B cell (primary cell): ENCODE measurements around the gene CDC26. TPM values are rescaled to one million over a fixed set of nuclear protein-coding genes. Genes with fewer than 3 reads are reported as not detected.

Experiments
- ATAC-seq: fragments of 200-7000 bp; cut with Tn5 transposase; one replicate; pipeline ENCODE4 v1.10.0; 2021; ENCODE audit warnings: low read depth, mild to moderate bottlenecking, moderate number of reproducible peaks, moderate library complexity
- CTCF ChIA-PET: fragments of 350-600 bp; sonication (Branson Sonifier 250); formaldehyde crosslinking; loops from one replicate; lab custom pipeline; 2021; ENCODE audit warnings: antibody characterized with exemption, inconsistent platforms; lab: Charles Lee
- POLR2A ChIA-PET: fragments of 350-600 bp; sonication (Branson Sonifier 250); formaldehyde crosslinking; loops from one replicate; lab custom pipeline; 2021; ENCODE audit warnings: antibody characterized with exemption; lab: Charles Lee
- DNase-seq: peaks from one replicate; pipeline ENCODE4 v3.0.0; 2013
- H2AFZ ChIP-seq: 2 replicates; pipeline ENCODE4 v1.6.1; 2012; ENCODE audit warnings: mild to moderate bottlenecking, low read depth, low read length; ENCODE audit not compliant: insufficient read depth, poor library complexity, severe bottlenecking
- H3K27ac ChIP-seq, 2 donors: 1 replicate in 1 of 2; 2 replicates in 1 of 2; pipeline ENCODE4 v1.5.1; 2012 to 2013; ENCODE audit warnings: low read length in 2 of 2, mild to moderate bottlenecking in 2 of 2, moderate library complexity in 1 of 2
- H3K27me3 ChIP-seq, 4 experiments: fragments of 200-600 bp in 1 of 4; sonication (generic) in 1 of 4; replicated peaks in 1 of 4; 1 replicate in 2 of 4; 2 replicates in 2 of 4; pipeline versions ENCODE4 v1.6.1 to v1.7.0; 2013 to 2016; ENCODE audit warnings: low read length in 3 of 4, mild to moderate bottlenecking in 2 of 4, mixed read lengths in 1 of 4, moderate library complexity in 1 of 4; ENCODE audit not compliant: insufficient read depth in 4 of 4, control insufficient read depth in 3 of 4; ENCODE audit errors: control extremely low read depth in 1 of 4
- H3K36me3 ChIP-seq, 2 experiments: replicated peaks in 1 of 2; 1 replicate in 1 of 2; 2 replicates in 1 of 2; pipeline versions ENCODE4 v1.6.1 to v1.7.1; 2013; ENCODE audit warnings: low read length in 1 of 2; ENCODE audit not compliant: insufficient read depth in 2 of 2, control insufficient read depth in 1 of 2; ENCODE audit errors: control extremely low read depth in 1 of 2, extremely low read depth in 1 of 2
- H3K4me1 ChIP-seq, 2 donors: fragments of 200-600 bp in 1 of 2; sonication (generic) in 1 of 2; 1 replicate in 1 of 2; 2 replicates in 1 of 2; pipeline versions ENCODE4 v1.5.1 to v1.6.1; 2013 to 2017; ENCODE audit warnings: low read length in 2 of 2; ENCODE audit not compliant: control insufficient read depth in 2 of 2, insufficient read depth in 2 of 2
- H3K4me2 ChIP-seq: replicated peaks from 2 replicates; pipeline ENCODE3; 2012; ENCODE audit warnings: mild to moderate bottlenecking, low read depth, low read length; ENCODE audit not compliant: poor library complexity, severe bottlenecking
- H3K4me3 ChIP-seq, 5 experiments: fragments of 200-600 bp in 1 of 5; sonication (generic) in 1 of 5; 1 replicate in 3 of 5; 2 replicates in 2 of 5; pipeline versions ENCODE4 v1.5.1 to v1.7.0; 2011 to 2016; ENCODE audit warnings: low read length in 4 of 5, mild to moderate bottlenecking in 4 of 5, low read depth in 2 of 5, control low read depth in 1 of 5, moderate library complexity in 1 of 5; ENCODE audit not compliant: insufficient read depth in 1 of 5; ENCODE audit errors: control extremely low read depth in 1 of 5, extremely low read depth in 1 of 5
- H3K79me2 ChIP-seq: fragments of 200-600 bp; sonication (generic); one replicate; pipeline ENCODE4 v1.6.0; 2016; ENCODE audit warnings: low read length; ENCODE audit not compliant: control insufficient read depth, insufficient read depth
- H3K9ac ChIP-seq: fragments of 200-600 bp; sonication (generic); 2 replicates; pipeline ENCODE4 v1.6.1; 2017; ENCODE audit warnings: mild to moderate bottlenecking, low read length, moderate library complexity
- H3K9me3 ChIP-seq, 3 donors: one replicate each; pipeline versions ENCODE4 v1.6.1 to v1.7.1; 2013; ENCODE audit warnings: low read length in 2 of 3; ENCODE audit not compliant: control insufficient read depth in 2 of 3, insufficient read depth in 1 of 3; ENCODE audit errors: control extremely low read depth in 1 of 3
- H4K20me1 ChIP-seq: 2 replicates; pipeline ENCODE4 v1.6.0; 2012; ENCODE audit warnings: mild to moderate bottlenecking, low read length; ENCODE audit not compliant: insufficient read depth, control insufficient read depth, poor library complexity, severe bottlenecking
- H3K27ac Mint-ChIP-seq: one replicate; pipeline ENCODE4 v1.8.0; 2021; ENCODE audit warnings: mixed read lengths
- H3K27me3 Mint-ChIP-seq: one replicate; pipeline ENCODE4 v1.8.0; 2021; ENCODE audit warnings: mixed read lengths
- H3K4me1 Mint-ChIP-seq: one replicate; pipeline ENCODE4 v1.8.0; 2021; ENCODE audit warnings: mixed read lengths
- H3K4me3 Mint-ChIP-seq: one replicate; pipeline ENCODE4 v1.8.0; 2021; ENCODE audit warnings: mixed read lengths
- H3K9me3 Mint-ChIP-seq: one replicate; pipeline ENCODE4 v1.8.0; 2022; ENCODE audit warnings: mixed read lengths; ENCODE audit not compliant: insufficient read depth
- EZH2 ChIP-seq: IDR thresholded peaks from 2 replicates; pipeline ENCODE4 v1.6.1; 2012; ENCODE audit warnings: borderline replicate concordance, low read depth, mild to moderate bottlenecking, moderate library complexity, low read length; ENCODE audit not compliant: insufficient read depth, poor library complexity, severe bottlenecking
- WGBS: methylation state at CpG from one replicate; pipeline ENCODE4 v1.1.5; 2013; ENCODE audit warnings: missing lambda C conversion rate; ENCODE audit not compliant: insufficient coverage; 5-methylcytosine and 5-hydroxymethylcytosine counted together
- intact Hi-C: fragments of 100-400 bp; cut with micrococcal nuclease; formaldehyde crosslinking; loops from one replicate; pipeline ENCODE4 v1.10.0; 2022
- polyA minus RNA-seq: library from RNA; depleted of rRNA, polyadenylated mRNA; stranded (reverse); fragments of >200 nt; gene quantifications from 2 replicates; pipeline ENCODE4 v1.2.3, GENCODE V29; 2012
- polyA plus RNA-seq: library from polyadenylated mRNA; depleted of rRNA; stranded (reverse); fragments of >200 nt; gene quantifications from 2 replicates; pipeline ENCODE4 v1.2.3, GENCODE V29; 2012
- total RNA-seq, 2 donors: library from RNA; stranded (reverse); fragments of 120-200 nt in 1 of 2; gene quantifications; 1 replicate in 1 of 2; 2 replicates in 1 of 2; pipeline versions ENCODE4 v1.2.3 to v1.2.4, GENCODE V29; 2013 to 2022
- TF ChIP-seq, protein P1 (sequence below): fragments of 200-600 bp; IDR thresholded peaks from one replicate; pipeline ENCODE4 v1.8.0; 2022; ENCODE audit warnings: antibody characterized with exemption, mild to moderate bottlenecking

The CDC26 gene
- 28.9 and 32.9 TPM in 2 replicates for total RNA-seq
- 48.6 TPM for total RNA-seq (2013)
- polyA plus RNA-seq, result 14.4 and 14.8 TPM in 2 replicates
- 11.4 and 12.6 TPM in 2 replicates for polyA minus RNA-seq

DNA sequence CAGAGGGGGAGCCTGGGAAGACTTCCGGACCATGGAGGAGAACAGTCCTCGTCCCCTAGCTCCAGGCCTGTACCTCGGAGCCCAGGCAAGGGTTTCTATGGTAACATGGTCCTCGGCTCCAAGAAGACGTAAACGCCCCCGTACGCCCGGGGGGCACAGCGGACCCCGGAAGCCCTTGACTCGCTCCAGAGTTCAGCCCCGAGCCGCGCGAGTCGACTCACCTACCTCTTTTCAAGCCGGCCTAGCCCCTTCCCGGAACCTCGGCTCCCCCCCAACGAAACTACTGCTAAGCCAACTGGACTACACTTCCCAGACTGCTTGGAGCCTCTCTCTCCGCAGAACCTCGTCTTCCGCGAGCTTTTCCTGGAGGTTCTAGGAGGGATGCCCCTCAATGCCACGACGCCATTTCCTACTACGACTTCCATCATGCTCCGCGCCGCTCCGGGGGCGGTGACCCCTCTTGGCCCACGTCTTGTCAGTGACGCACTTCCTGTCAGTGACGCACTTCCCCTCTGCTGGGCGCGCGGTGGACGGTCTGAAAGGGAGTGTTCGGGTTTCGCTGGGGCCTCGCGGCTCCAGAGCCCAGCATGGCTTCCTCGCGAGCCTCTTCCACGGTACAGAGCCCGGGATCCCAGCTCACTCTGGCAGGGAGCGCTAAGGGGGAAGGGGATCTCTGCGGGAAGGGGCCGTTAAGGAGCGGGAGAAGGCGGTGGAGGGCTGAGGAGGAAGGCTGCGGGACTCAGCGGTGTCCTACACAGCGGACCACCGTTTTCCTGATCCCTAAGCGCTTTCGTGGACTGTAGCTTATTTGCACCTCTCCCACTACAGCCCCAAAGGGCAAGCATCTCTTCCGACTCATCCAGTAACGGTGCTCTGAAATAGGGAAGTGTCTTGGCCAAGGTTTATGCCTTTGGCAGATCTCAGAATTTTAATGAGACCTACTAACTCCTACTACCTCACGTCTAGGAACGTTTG lies at the start of gene CDC26, which contains the start of gene PRPF4:
Gene CDC26 (minus strand): TSS at position 416 of the 975 bp plus-strand sequence. CDS start 3,065 bp downstream, outside the sequence.
Gene PRPF4 (plus strand): TSS at position 502 of the 975 bp plus-strand sequence. CDS start 86 bp downstream, at position 588.
- Mint-ChIP-seq H3K4me1 (peaks cover 12% of the 10 kb centered on the region), H3K27ac (no peak within 1 kb of the TSS), H3K4me3 (no peak within 1 kb of the TSS), H3K27me3 (no peaks in the 10 kb centered on the region), H3K9me3 (no peaks in the 10 kb centered on the region)
- Histone ChIP-seq H4K20me1 (peaks cover 5% of the 10 kb centered on the region), H3K4me2 (peak within 1 kb of the TSS; percentile 84), H3K9me3 (no peaks in the 10 kb centered on the region), H3K79me2 (peaks cover 42% of the 10 kb centered on the region), H3K27me3 (no peaks in the 10 kb centered on the region), H3K9ac (peak within 1 kb of the TSS; percentile 95), H3K4me1 (peaks cover 9 to 16% of the 10 kb centered on the region in 2 donors), H2AFZ (peak within 1 kb of the TSS; percentile 87), H3K27ac (peak within 1 kb of the TSS; percentile 94 to 97), H3K4me3 (peak within 1 kb of the TSS; percentile 75 to 98 (median 84)), H3K36me3 (peaks cover 12 to 54% of the 10 kb centered on the region in 2 experiments)
- POLR2A ChIA-PET, result interaction anchor here (1.0 to 2.1 kb wide), 7 partner anchors 54 to 304 kb away, joined by 3 to 9 read pairs (median 4); partner anchors contain the start of genes C9orf43, FKBP15, HDHD3 and POLE3
- DNase-seq (peak; percentile 95), ATAC-seq (peak; percentile 89)
- 2% methylated on average over 54 of the region's 63 CpGs for WGBS
- intact Hi-C loops, result loop anchor here (1.0 to 10.0 kb wide), 9 partner anchors 54 to 1793 kb away; partner anchors contain the start of genes ALAD, C9orf43, DNAJC25 and ECPAS
- CTCF ChIA-PET, result interaction anchor here (0.7 to 6.3 kb wide), 29 partner anchors 9 to 380 kb away, joined by 3 to 153 read pairs (median 5); partner anchors contain the start of genes ALAD, C9orf43, FKBP15 and HDHD3
- no peak for TF ChIP-seq EZH2
- TF ChIP-seq, protein P1, sequence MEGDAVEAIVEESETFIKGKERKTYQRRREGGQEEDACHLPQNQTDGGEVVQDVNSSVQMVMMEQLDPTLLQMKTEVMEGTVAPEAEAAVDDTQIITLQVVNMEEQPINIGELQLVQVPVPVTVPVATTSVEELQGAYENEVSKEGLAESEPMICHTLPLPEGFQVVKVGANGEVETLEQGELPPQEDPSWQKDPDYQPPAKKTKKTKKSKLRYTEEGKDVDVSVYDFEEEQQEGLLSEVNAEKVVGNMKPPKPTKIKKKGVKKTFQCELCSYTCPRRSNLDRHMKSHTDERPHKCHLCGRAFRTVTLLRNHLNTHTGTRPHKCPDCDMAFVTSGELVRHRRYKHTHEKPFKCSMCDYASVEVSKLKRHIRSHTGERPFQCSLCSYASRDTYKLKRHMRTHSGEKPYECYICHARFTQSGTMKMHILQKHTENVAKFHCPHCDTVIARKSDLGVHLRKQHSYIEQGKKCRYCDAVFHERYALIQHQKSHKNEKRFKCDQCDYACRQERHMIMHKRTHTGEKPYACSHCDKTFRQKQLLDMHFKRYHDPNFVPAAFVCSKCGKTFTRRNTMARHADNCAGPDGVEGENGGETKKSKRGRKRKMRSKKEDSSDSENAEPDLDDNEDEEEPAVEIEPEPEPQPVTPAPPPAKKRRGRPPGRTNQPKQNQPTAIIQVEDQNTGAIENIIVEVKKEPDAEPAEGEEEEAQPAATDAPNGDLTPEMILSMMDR, result no peak
